ENCODE results near the gene AXL.
"Not testable (repeated sequence)": the region's sequence is repeated elsewhere in the genome, so short reads cannot be mapped to it uniquely, and the experiment has no call there.

The AXL gene

GRCh38 chr19:41218615-41219507, at the start of gene AXL:
Gene AXL (plus strand): TSS chr19:41219223. CDS start chr19:41219393, 170 bp downstream.
- ATAC-seq = no peak

- ATAC-seq = no peak
Measured at GRCh38 chr19:41172297-41173164, 46.5 kb upstream of the AXL start.

- no peak for ATAC-seq
Measured at GRCh38 chr19:41174297-41174928, 44.6 kb upstream of the AXL start.

- peak; percentile 58 to 81 for ATAC-seq
Measured at GRCh38 chr19:41175801-41176777, 42.9 kb upstream of the AXL start.

- not testable (repeated sequence) for ATAC-seq
Measured at GRCh38 chr19:41180173-41180572, 38.9 kb upstream of the AXL start.

- ATAC-seq = no peak
Measured at GRCh38 chr19:41186971-41187883, 31.8 kb upstream of the AXL start.

GRCh38 chr19:41187884-41188279, 31.1 kb upstream of the AXL start:
- ATAC-seq = no peak

- no peak for ATAC-seq
Measured at GRCh38 chr19:41189425-41190065, 29.5 kb upstream of the AXL start.

GRCh38 chr19:41192574-41193429, 26.2 kb upstream of the AXL start, which contains the start of gene CYP2S1:
Gene CYP2S1 (plus strand): TSS chr19:41193219. CDS start chr19:41193265, 46 bp downstream.
- no peak for ATAC-seq

- no peak for ATAC-seq
Measured at GRCh38 chr19:41193430-41194156, 25.4 kb upstream of the AXL start.

GRCh38 chr19:41194157-41194552, 24.9 kb upstream of the AXL start:
- no peak for ATAC-seq

- ATAC-seq = no peak
Measured at GRCh38 chr19:41195675-41196497, 23.1 kb upstream of the AXL start.

GRCh38 chr19:41198559-41198958, 20.5 kb upstream of the AXL start:
- ATAC-seq = no peak

- ATAC-seq = no peak
Measured at GRCh38 chr19:41203371-41203770, 15.7 kb upstream of the AXL start.

- ATAC-seq = peak; percentile 97 to 99
Measured at GRCh38 chr19:41204338-41204737, 14.7 kb upstream of the AXL start.

- ATAC-seq = no peak
Measured at GRCh38 chr19:41205995-41206394, 13.0 kb upstream of the AXL start.

- ATAC-seq = no peak
Measured at GRCh38 chr19:41206456-41206855, 12.6 kb upstream of the AXL start.
